Gastrocnemius medialis (tissue), 4 donors: ENCODE data around the gene ALDH1B1. TPM values are rescaled to one million over a fixed set of nuclear protein-coding genes. Genes with fewer than 3 reads are reported as not detected.

Experiments used
- ATAC-seq, 2 donors: fragments of 150-250 bp; one replicate each; pipeline ENCODE4 v1.9.1; 2016
- DNase-seq, 2 donors: peaks; one replicate each; pipeline ENCODE4 v3.0.0-alpha.2; 2019
- H3K27ac ChIP-seq, 4 donors: fragments of 200-600 bp; sonication (generic); 1 replicate in 1 of 4; 2 replicates in 3 of 4; pipeline ENCODE4 v1.5.1; 2016 to 2018; ENCODE audit warnings: mild to moderate bottlenecking in 2 of 4, moderate library complexity in 1 of 4
- H3K27me3 ChIP-seq, 3 donors: fragments of 200-600 bp; sonication (generic) in 2 of 3; 1 replicate in 1 of 3; 2 replicates in 2 of 3; pipeline versions ENCODE4 v1.5.1 to v1.6.0; 2016 to 2019; ENCODE audit warnings: mild to moderate bottlenecking in 1 of 3, moderate library complexity in 1 of 3
- H3K36me3 ChIP-seq, 2 donors: fragments of 200-600 bp; sonication (generic) in 1 of 2; one replicate each; pipeline ENCODE4 v1.5.1; 2017 to 2018
- H3K4me1 ChIP-seq, 2 donors: fragments of 200-600 bp; sonication (generic) in 1 of 2; one replicate each; pipeline ENCODE4 v1.5.1; 2016 to 2017; ENCODE audit warnings: mild to moderate bottlenecking in 2 of 2
- H3K4me3 ChIP-seq, 4 donors: fragments of 200-600 bp; sonication (generic) in 3 of 4; 1 replicate in 1 of 4; 2 replicates in 3 of 4; pipeline ENCODE4 v1.5.1; 2016 to 2019; ENCODE audit warnings: mild to moderate bottlenecking in 2 of 4
- H3K9me3 ChIP-seq, 3 donors: fragments of 200-600 bp; sonication (generic) in 2 of 3; 1 replicate in 1 of 3; 2 replicates in 2 of 3; pipeline ENCODE4 v1.5.1; 2016 to 2019
- CTCF ChIP-seq, 5 experiments: fragments of 450-650 bp in 3 of 5; fragments of 200-600 bp in 2 of 5; sonication (generic) in 2 of 5; IDR thresholded peaks in 4 of 5; conservative IDR thresholded peaks in 1 of 5; 1 replicate in 4 of 5; 2 replicates in 1 of 5; pipeline ENCODE4 v1.5.1; 2016 to 2019; ENCODE audit warnings: antibody characterized with exemption in 5 of 5, mild to moderate bottlenecking in 3 of 5, moderate library complexity in 3 of 5
- POLR2A ChIP-seq, 2 donors: fragments of 450-650 bp; IDR thresholded peaks; one replicate each; pipeline ENCODE4 v1.6.1; 2017; ENCODE audit warnings: antibody characterized with exemption in 2 of 2, mild to moderate bottlenecking in 2 of 2, moderate library complexity in 2 of 2
- in situ Hi-C, 4 donors: fragments of 200-750 bp; cut with MboI; loops; one replicate each; pipeline versions ENCODE4 v1.15.0 to v1.8.0; 2017; ENCODE audit warnings: low sequenced_read_pairs in 4 of 4
- intact Hi-C: fragments of 100-400 bp; cut with DNase I; formaldehyde crosslinking; loops from one replicate; pipeline ENCODE4 v1.15.1; 2023; ENCODE audit warnings: low total_unique reads
- total RNA-seq, 4 donors: library from RNA; depleted of rRNA; stranded (reverse); fragments of >200 nt; gene quantifications; one replicate each; pipeline versions ENCODE4 v1.1.0 to v1.2.3, GENCODE V29; 2016

ALDH1B1 gene
- total RNA-seq, 4 donors from 2014 or later: 21.0 to 50.9 (median 36.0) TPM

DNA sequence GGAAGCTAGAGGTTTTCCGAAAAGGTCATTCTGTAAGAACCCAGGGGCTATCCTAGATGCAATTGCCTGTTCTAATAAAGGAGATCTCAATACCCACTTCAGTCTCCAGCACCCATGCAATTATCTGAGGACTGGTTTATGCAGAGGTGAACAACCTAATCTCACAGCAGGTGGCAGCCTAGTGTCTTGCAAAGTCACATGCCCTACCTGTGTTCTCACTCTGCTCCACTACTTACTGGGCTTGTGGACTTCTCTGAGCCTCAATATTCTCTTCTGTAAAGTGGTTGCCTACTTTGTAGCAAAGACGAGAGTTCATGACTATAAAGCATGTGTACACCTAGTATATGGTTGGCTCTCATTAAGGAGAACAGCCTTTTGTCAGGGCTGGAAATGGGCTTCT lies 21.0 kb upstream of the ALDH1B1 start:
- ATAC-seq (peak; percentile 87 to 92), DNase-seq (peak in 1 of 2 donors; percentile 17)
- H3K9me3 ChIP-seq: no peaks in the 10 kb centered on the region
- TF ChIP-seq CTCF (IDR thresholded peaks at IDR 0.05 in 4 of 5, conservative IDR thresholded peaks at IDR 0.05 in 1 of 5) (peak in 4 of 5 experiments; percentile 28 to 48 (median 41)), POLR2A (IDR thresholded peaks at IDR 0.05) (no peak)
- in situ Hi-C loops: loop anchor here in 2 of 4 donors (10.0 to 25.0 kb wide), 2 partner anchors 259 to 287 kb away; no protein-coding TSS in a partner anchor
- no peak overlapping the region for H3K27ac ChIP-seq
- H3K36me3 ChIP-seq: no peaks in the 10 kb centered on the region
- no peak overlapping the region for H3K4me3 ChIP-seq
- intact Hi-C loops: loop anchor here (1.0 kb wide), 1 partner anchor 29 kb away; no protein-coding TSS in a partner anchor
- no peaks in the 10 kb centered on the region for H3K27me3 ChIP-seq
- H3K4me1 ChIP-seq: no peaks in the 10 kb centered on the region

DNA sequence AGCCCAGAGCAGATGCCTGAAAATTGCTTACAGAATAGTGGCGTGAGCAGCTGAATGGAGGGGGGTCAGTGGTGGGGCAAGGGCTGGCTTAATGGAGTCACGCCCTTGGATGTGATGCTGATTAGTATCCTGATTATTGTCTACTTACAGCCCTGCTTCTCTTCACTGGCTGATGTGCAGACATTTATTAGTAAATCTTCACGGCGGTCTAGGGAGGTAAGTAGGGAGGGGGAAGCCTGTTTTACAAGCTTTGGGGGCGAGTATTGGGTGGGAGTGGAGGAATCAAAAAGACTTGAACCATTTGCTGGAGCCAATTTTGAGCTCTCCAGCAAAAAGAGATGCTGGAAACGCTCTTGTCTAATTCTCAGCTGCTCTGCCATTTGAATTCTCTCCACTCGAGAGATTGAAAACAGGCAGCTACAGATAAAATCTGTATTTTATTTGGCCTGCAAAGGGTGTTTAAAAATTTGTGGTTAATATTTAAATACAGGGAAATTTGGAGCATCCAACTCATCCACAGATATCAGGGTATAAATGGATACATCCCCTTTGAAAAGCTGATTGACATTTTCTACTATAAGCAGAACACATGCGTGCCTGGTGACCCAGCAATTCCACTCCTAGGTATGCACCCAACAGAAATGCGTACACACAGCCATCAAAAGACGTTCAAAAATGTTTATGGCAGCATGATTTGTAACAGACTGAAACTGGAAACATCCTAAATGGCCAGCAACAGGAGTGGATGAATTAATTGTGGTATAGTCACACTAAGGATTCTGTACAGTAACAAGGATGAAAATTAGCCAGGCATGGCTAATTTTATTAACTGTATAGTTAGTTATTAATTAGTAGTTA lies 19.5 kb upstream of the ALDH1B1 start:
- Histone ChIP-seq H3K9me3 (no peaks in the 10 kb centered on the region), H3K36me3 (no peaks in the 10 kb centered on the region), H3K4me1 (no peaks in the 10 kb centered on the region), H3K27ac (no peak overlapping the region), H3K27me3 (no peaks in the 10 kb centered on the region), H3K4me3 (no peak overlapping the region)
- no peak for TF ChIP-seq POLR2A (IDR thresholded peaks at IDR 0.05)
- no peak for TF ChIP-seq CTCF (IDR thresholded peaks at IDR 0.05 in 4 of 5, conservative IDR thresholded peaks at IDR 0.05 in 1 of 5)
- DNase-seq: no peak
- intact Hi-C loops (no loop called here), in situ Hi-C loops (loop anchor here in 2 of 4 donors (10.0 to 25.0 kb wide), 2 partner anchors 261 to 288 kb away; no protein-coding TSS in a partner anchor)
- no peak for ATAC-seq

DNA sequence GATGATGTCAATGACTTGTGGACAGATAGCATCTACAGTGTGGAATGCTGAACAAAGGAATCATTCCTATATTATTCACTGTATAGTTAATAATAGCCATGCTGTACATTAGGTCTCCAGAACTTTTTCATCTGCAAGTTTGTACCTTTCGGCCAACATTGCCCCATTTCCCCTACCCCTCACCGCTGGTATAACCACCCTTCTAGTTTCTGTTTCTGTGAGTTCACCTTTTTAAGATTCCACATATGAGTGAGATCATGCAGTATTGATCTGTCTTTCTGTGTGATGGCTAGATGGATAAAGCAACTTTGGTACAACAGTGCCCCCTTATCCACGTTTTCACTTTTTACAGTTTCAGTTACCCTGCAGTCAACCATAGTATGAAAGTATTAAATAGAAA lies 18.8 kb upstream of the ALDH1B1 start:
- Histone ChIP-seq H3K27ac (no peak overlapping the region), H3K9me3 (no peaks in the 10 kb centered on the region), H3K27me3 (no peaks in the 10 kb centered on the region), H3K4me3 (no peak overlapping the region), H3K36me3 (no peaks in the 10 kb centered on the region), H3K4me1 (peaks cover 0 to 3% of the 10 kb centered on the region in 2 donors)
- DNase-seq: no peak
- in situ Hi-C loops: loop anchor here in 2 of 4 donors (10.0 to 25.0 kb wide), 2 partner anchors 261 to 289 kb away; no protein-coding TSS in a partner anchor
- intact Hi-C loops: no loop called here
- TF ChIP-seq POLR2A (IDR thresholded peaks at IDR 0.05) (no peak), CTCF (IDR thresholded peaks at IDR 0.05 in 4 of 5, conservative IDR thresholded peaks at IDR 0.05 in 1 of 5) (no peak)
- no peak for ATAC-seq

GRCh38 chr9:38374847-38375571 lies 17.5 kb upstream of the ALDH1B1 start:
- no peaks in the 10 kb centered on the region for H3K27me3 ChIP-seq
- intact Hi-C loops (no loop called here), in situ Hi-C loops (loop anchor here in 3 of 4 donors (10.0 to 25.0 kb wide), 3 partner anchors 263 to 788 kb away; partner anchors contain the start of genes FBXO10 (in 1 of the 3) and TOMM5 (in 1 of the 3))
- TF ChIP-seq CTCF (IDR thresholded peaks at IDR 0.05 in 4 of 5, conservative IDR thresholded peaks at IDR 0.05 in 1 of 5): no peak
- no peak for TF ChIP-seq POLR2A (IDR thresholded peaks at IDR 0.05)
- no peak for ATAC-seq
- no peak for DNase-seq
- H3K4me3 ChIP-seq: no peak overlapping the region
- H3K36me3 ChIP-seq: no peaks in the 10 kb centered on the region
- H3K27ac ChIP-seq: no peak overlapping the region
- peaks cover 6 to 14% of the 10 kb centered on the region in 2 donors for H3K4me1 ChIP-seq
- no peaks in the 10 kb centered on the region for H3K9me3 ChIP-seq
